HPDE6-E6E7 (cell line): ENCODE data around the gene CTNND1.
A peak's percentile ranks its signal among the peaks of the same experiment; 100 is the strongest.
"Not testable (repeated sequence)": the region's sequence is repeated elsewhere in the genome, so short reads cannot be mapped to it uniquely, and the experiment has no call there.

ENCODE experiments used
- DNase-seq: peaks from one replicate; pipeline ENCODE4 v3.0.0; 2011; ENCODE audit warnings: missing footprints; ENCODE audit errors: extremely low spot score

Gene CTNND1

GRCh38 chr11:57792870-57793269, 31.3 kb downstream of the CTNND1 start:
- DNase-seq: no peak

- DNase-seq: no peak
Observed at GRCh38 chr11:57793351-57794115, 31.9 kb downstream of the CTNND1 start.

- DNase-seq: peak; percentile 91
Observed at GRCh38 chr11:57798905-57799559, 37.4 kb downstream of the CTNND1 start.

- DNase-seq: peak; percentile 89
Observed at GRCh38 chr11:57800444-57801182, 39.0 kb downstream of the CTNND1 start.

GRCh38 chr11:57801183-57801485, 39.5 kb downstream of the CTNND1 start:
- no peak for DNase-seq

GRCh38 chr11:57802411-57802810, 40.8 kb downstream of the CTNND1 start:
- no peak for DNase-seq

GRCh38 chr11:57804466-57804865, 42.9 kb downstream of the CTNND1 start:
- DNase-seq: no peak

GRCh38 chr11:57805780-57806179, 44.2 kb downstream of the CTNND1 start:
- no peak for DNase-seq

GRCh38 chr11:57812634-57813033, 51.0 kb downstream of the CTNND1 start:
- no peak for DNase-seq

GRCh38 chr11:57815476-57815875, 53.9 kb downstream of the CTNND1 start:
- no peak for DNase-seq

- DNase-seq: no peak
Observed at GRCh38 chr11:57815877-57816276, 54.3 kb downstream of the CTNND1 start.

- DNase-seq: no peak
Observed at GRCh38 chr11:57818812-57819211, 57.2 kb downstream of the CTNND1 start.

GRCh38 chr11:57819252-57819979, 57.8 kb downstream of the CTNND1 start:
- no peak for DNase-seq

GRCh38 chr11:57823859-57824258, 62.3 kb downstream of the CTNND1 start:
- no peak for DNase-seq

- DNase-seq: no peak
Observed at GRCh38 chr11:57834852-57835251, 73.2 kb downstream of the CTNND1 start.

- not testable (repeated sequence) for DNase-seq
Observed at GRCh38 chr11:57838609-57839008, 77.0 kb downstream of the CTNND1 start.

- no peak for DNase-seq
Observed at GRCh38 chr11:57842873-57843272, 81.3 kb downstream of the CTNND1 start.

GRCh38 chr11:57867966-57868365, 106.4 kb downstream of the CTNND1 start:
- no peak for DNase-seq

- DNase-seq: no peak
Observed at GRCh38 chr11:57868491-57868890, 106.9 kb downstream of the CTNND1 start.
